Nephron progenitor cell (in vitro differentiated cells): Measurements from ENCODE around the gene FIS1.
"Not testable (repeated sequence)": the region's sequence is repeated elsewhere in the genome, so short reads cannot be mapped to it uniquely, and the experiment has no call there.

ENCODE experiments used
- DNase-seq: peaks from one replicate; pipeline ENCODE4 v3.0.0; 2021
- H3K27ac Mint-ChIP-seq: 2 replicates; pipeline ENCODE4 v1.8.0; 2021; ENCODE audit warnings: mild to moderate bottlenecking, moderate library complexity, mixed read lengths
- H3K27me3 Mint-ChIP-seq: 2 replicates; pipeline ENCODE4 v1.8.0; 2021; ENCODE audit warnings: mild to moderate bottlenecking, low read depth, mixed read lengths; ENCODE audit not compliant: poor library complexity
- H3K36me3 Mint-ChIP-seq: 2 replicates; pipeline ENCODE4 v1.8.0; 2021; ENCODE audit warnings: low read depth, mixed read lengths
- H3K4me1 Mint-ChIP-seq: 2 replicates; pipeline ENCODE4 v1.8.0; 2021; ENCODE audit warnings: mixed read lengths
- H3K4me3 Mint-ChIP-seq: 2 replicates; pipeline ENCODE4 v1.8.0; 2021; ENCODE audit warnings: mild to moderate bottlenecking, moderate library complexity, mixed read lengths
- H3K9me3 Mint-ChIP-seq: 2 replicates; pipeline ENCODE4 v1.8.0; 2021; ENCODE audit warnings: mild to moderate bottlenecking, moderate library complexity, mixed read lengths
- CTCF ChIP-seq: fragments of 200-600 bp; sonication (generic); IDR thresholded peaks from 2 replicates; pipeline ENCODE4 v1.5.0; 2021; ENCODE audit warnings: antibody characterized with exemption

Gene FIS1

GRCh38 chr7:101273206-101273605 is 28.3 kb upstream of the FIS1 start:
- peaks cover 12% of the 10 kb centered on the region for H3K27me3 Mint-ChIP-seq
- no peak overlapping the region for H3K4me3 Mint-ChIP-seq
- no peak overlapping the region for H3K27ac Mint-ChIP-seq
- H3K9me3 Mint-ChIP-seq: peaks cover 4% of the 10 kb centered on the region
- H3K36me3 Mint-ChIP-seq: no peaks in the 10 kb centered on the region
- no peak for TF ChIP-seq CTCF
- H3K4me1 Mint-ChIP-seq: peaks cover 5% of the 10 kb centered on the region
- no peak for DNase-seq

GRCh38 chr7:101271021-101271420 is 26.1 kb upstream of the FIS1 start:
- H3K27me3 Mint-ChIP-seq: peaks cover 5% of the 10 kb centered on the region

GRCh38 chr7:101269664-101270063 is 24.8 kb upstream of the FIS1 start:
- no peak for TF ChIP-seq CTCF
- Mint-ChIP-seq H3K4me1 (peaks cover 5% of the 10 kb centered on the region), H3K4me3 (no peak overlapping the region), H3K27me3 (peaks cover 5% of the 10 kb centered on the region), H3K27ac (no peak overlapping the region), H3K9me3 (peaks cover 4% of the 10 kb centered on the region), H3K36me3 (no peaks in the 10 kb centered on the region)
- DNase-seq: no peak

More at GRCh38 chr7:101271021-101271420, 26.1 kb upstream of the FIS1 start:
- peaks cover 4% of the 10 kb centered on the region for H3K9me3 Mint-ChIP-seq
- TF ChIP-seq CTCF: no peak
- H3K4me1 Mint-ChIP-seq: peaks cover 5% of the 10 kb centered on the region
- DNase-seq: no peak
- H3K4me3 Mint-ChIP-seq: no peak overlapping the region
- no peak overlapping the region for H3K27ac Mint-ChIP-seq
- H3K36me3 Mint-ChIP-seq: no peaks in the 10 kb centered on the region

- no peak overlapping the region for H3K4me3 Mint-ChIP-seq
- no peak for TF ChIP-seq CTCF
- DNase-seq: no peak
- no peak overlapping the region for H3K27ac Mint-ChIP-seq
- peaks cover 4% of the 10 kb centered on the region for H3K9me3 Mint-ChIP-seq
- no peaks in the 10 kb centered on the region for H3K36me3 Mint-ChIP-seq
- H3K27me3 Mint-ChIP-seq: peaks cover 13% of the 10 kb centered on the region
- H3K4me1 Mint-ChIP-seq: peaks cover 18% of the 10 kb centered on the region
Measured at GRCh38 chr7:101265622-101266516, 21.0 kb upstream of the FIS1 start.

GRCh38 chr7:101264102-101264706 is 19.3 kb upstream of the FIS1 start:
- H3K9me3 Mint-ChIP-seq, H3K27me3 Mint-ChIP-seq, H3K4me3 Mint-ChIP-seq, H3K36me3 Mint-ChIP-seq: not testable (repeated sequence)
- Mint-ChIP-seq H3K4me1 (peaks cover 18% of the 10 kb centered on the region), H3K27ac (peak overlapping the region; percentile 42)
- DNase-seq: peak; percentile 45

GRCh38 chr7:101258243-101258731 is 13.4 kb upstream of the FIS1 start:
- Mint-ChIP-seq H3K27me3 (peaks cover 35% of the 10 kb centered on the region), H3K4me1 (peaks cover 15% of the 10 kb centered on the region), H3K4me3 (no peak overlapping the region), H3K9me3 (no peaks in the 10 kb centered on the region), H3K27ac (no peak overlapping the region), H3K36me3 (no peaks in the 10 kb centered on the region)
- TF ChIP-seq CTCF: no peak
- no peak for DNase-seq
